Measurements from ENCODE around the gene TNPO3. TPM values are rescaled to one million over a fixed set of nuclear protein-coding genes. Genes with fewer than 3 reads are reported as not detected.

TNPO3 gene
- total RNA-seq, 4 donors from 2014 or later, result 30.8 to 43.4 (median 34.4) TPM

GRCh38 chr7:128951296-128951695, 103.6 kb downstream of the TNPO3 start:
- TF ChIP-seq POLR2A (IDR thresholded peaks at IDR 0.05) (no peak), POLR2AphosphoS5 (IDR thresholded peaks at IDR 0.05) (no peak)
- TF ChIP-seq, protein P1, sequence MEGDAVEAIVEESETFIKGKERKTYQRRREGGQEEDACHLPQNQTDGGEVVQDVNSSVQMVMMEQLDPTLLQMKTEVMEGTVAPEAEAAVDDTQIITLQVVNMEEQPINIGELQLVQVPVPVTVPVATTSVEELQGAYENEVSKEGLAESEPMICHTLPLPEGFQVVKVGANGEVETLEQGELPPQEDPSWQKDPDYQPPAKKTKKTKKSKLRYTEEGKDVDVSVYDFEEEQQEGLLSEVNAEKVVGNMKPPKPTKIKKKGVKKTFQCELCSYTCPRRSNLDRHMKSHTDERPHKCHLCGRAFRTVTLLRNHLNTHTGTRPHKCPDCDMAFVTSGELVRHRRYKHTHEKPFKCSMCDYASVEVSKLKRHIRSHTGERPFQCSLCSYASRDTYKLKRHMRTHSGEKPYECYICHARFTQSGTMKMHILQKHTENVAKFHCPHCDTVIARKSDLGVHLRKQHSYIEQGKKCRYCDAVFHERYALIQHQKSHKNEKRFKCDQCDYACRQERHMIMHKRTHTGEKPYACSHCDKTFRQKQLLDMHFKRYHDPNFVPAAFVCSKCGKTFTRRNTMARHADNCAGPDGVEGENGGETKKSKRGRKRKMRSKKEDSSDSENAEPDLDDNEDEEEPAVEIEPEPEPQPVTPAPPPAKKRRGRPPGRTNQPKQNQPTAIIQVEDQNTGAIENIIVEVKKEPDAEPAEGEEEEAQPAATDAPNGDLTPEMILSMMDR (IDR thresholded peaks at IDR 0.05), result no peak
- Histone ChIP-seq H3K4me1 (no peaks in the 10 kb centered on the region), H3K36me3 (peaks cover 50% of the 10 kb centered on the region), H3K4me3 (no peak overlapping the region), H3K27ac (no peak overlapping the region), H3K9me3 (no peaks in the 10 kb centered on the region), H3K27me3 (no peaks in the 10 kb centered on the region)
- WGBS, result 68% methylated on average over 5 of the region's 5 CpGs
- DNase-seq (ENCODE audit: low spot score in 2 of 2), result no peak

DNA sequence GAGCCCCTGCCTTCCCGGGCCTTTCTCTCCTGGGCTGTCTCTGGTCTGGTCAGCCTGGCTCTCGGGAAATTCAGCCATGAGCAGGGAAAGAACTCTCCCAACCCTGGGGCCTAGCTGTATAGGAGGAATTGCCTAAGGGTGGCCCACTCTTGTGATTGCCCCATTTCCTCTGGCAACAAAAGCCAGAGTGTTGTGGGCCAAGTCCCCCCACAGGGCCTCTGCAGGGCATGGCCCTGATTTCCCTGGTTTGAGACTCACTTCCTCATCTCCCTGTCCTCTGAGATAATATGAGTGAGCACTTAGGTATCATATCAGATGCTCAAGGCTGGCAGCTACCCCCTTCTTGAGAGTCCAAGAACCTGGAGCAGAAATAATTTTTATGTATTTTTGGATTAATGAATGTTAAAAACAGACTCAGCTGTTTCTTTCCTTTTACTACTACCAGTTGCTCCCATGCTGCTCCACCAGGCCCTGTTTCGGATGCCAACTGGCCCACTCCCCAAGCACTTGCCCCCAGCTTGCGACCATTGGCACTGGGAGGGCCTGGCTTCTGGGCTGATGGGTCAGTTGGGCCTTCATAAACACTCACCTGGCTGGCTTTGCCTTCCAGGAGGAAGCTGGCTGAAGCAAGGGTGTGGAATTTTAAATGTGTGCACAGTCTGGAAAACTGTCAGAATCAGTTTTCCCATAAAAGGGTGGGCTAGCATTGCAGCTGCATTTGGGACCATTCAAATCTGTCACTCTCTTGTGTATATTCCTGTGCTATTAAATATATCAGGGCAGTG, 105.7 kb downstream of the TNPO3 start:
- H3K27me3 ChIP-seq, result no peaks in the 10 kb centered on the region
- H3K27ac ChIP-seq, result no peak overlapping the region
- TF ChIP-seq POLR2AphosphoS5 (IDR thresholded peaks at IDR 0.05) (no peak), POLR2A (IDR thresholded peaks at IDR 0.05) (no peak), EP300 (IDR thresholded peaks at IDR 0.05) (no peak)
- TF ChIP-seq, protein P1 (IDR thresholded peaks at IDR 0.05), result no peak
- DNase-seq (ENCODE audit: low spot score in 2 of 2), result no peak
- H3K36me3 ChIP-seq, result peaks cover 36% of the 10 kb centered on the region
- H3K9me3 ChIP-seq, result no peaks in the 10 kb centered on the region
- H3K4me1 ChIP-seq, result no peaks in the 10 kb centered on the region
- 78% methylated on average over 3 of the region's 4 CpGs for WGBS
- H3K4me3 ChIP-seq, result no peak overlapping the region

DNA sequence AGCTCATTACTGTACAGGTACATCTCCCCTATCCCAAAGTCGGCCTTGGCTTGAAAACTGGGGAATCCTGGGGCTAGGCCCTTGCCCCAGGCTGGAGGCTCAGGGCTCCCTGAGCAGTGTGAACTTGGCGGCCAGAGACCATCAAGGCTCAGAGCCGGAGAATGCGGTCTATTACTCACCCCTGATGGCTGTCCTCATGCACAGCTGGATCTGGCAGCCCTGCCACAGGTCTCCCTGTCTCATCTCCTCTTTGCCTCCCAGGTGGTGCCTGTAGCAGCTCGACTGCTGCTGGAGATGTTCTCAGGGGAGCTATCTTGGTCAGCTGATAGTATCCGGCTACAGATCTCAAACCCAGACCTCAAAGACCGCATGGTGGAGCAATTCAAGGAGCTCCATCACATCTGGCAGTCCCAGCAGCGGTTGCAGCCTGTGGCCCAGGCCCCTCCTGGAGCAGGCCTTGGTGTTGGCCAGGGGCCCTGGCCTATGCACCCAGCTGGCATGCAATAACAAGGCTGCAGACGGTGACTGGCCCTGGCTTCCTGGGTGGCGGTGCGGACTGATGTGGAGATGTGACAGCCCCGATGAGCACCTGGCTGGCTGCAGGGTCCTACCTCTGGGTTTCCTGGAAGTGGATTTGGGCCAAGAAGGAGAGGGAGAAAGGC, 106.5 kb downstream of the TNPO3 start:
- Histone ChIP-seq H3K36me3 (peaks cover 29% of the 10 kb centered on the region), H3K4me3 (no peak overlapping the region), H3K9me3 (no peaks in the 10 kb centered on the region), H3K4me1 (no peaks in the 10 kb centered on the region), H3K27me3 (no peaks in the 10 kb centered on the region), H3K27ac (no peak overlapping the region)
- TF ChIP-seq, protein P1 (IDR thresholded peaks at IDR 0.05), result no peak
- TF ChIP-seq EP300 (IDR thresholded peaks at IDR 0.05), result no peak
- no peak for TF ChIP-seq POLR2AphosphoS5 (IDR thresholded peaks at IDR 0.05)
- TF ChIP-seq POLR2A (IDR thresholded peaks at IDR 0.05), result no peak
- WGBS, result 87% methylated on average over 9 of the region's 12 CpGs
- no peak for DNase-seq (ENCODE audit: low spot score in 2 of 2)

GRCh38 chr7:128947854-128948253, 107.1 kb downstream of the TNPO3 start:
- DNase-seq (ENCODE audit: low spot score in 2 of 2), result no peak
- Histone ChIP-seq H3K27ac (no peak overlapping the region), H3K9me3 (no peaks in the 10 kb centered on the region), H3K27me3 (no peaks in the 10 kb centered on the region), H3K36me3 (peaks cover 23% of the 10 kb centered on the region), H3K4me1 (no peaks in the 10 kb centered on the region), H3K4me3 (no peak overlapping the region)
- WGBS, result 89% methylated on average over 8 of the region's 9 CpGs
- no peak for TF ChIP-seq POLR2A (IDR thresholded peaks at IDR 0.05)
- no peak for TF ChIP-seq EP300 (IDR thresholded peaks at IDR 0.05)
- TF ChIP-seq, protein P1 (IDR thresholded peaks at IDR 0.05), result no peak
- no peak for TF ChIP-seq POLR2AphosphoS5 (IDR thresholded peaks at IDR 0.05)

All from suprapubic skin (tissue), 4 donors.